Esophagus muscularis mucosa (tissue), 3 donors: ENCODE data around the gene LCE7A.

Experiments used
- CTCF ChIP-seq, 3 experiments: fragments of 200-600 bp in 2 of 3; fragments of 450-650 bp in 1 of 3; sonication (generic) in 2 of 3; IDR thresholded peaks; one replicate each; pipeline ENCODE4 v1.5.1; 2017 to 2019; ENCODE audit warnings: antibody characterized with exemption in 3 of 3, mild to moderate bottlenecking in 2 of 3, moderate library complexity in 1 of 3
- POLR2A ChIP-seq: fragments of 450-650 bp; IDR thresholded peaks from one replicate; pipeline ENCODE4 v1.6.1; 2017; ENCODE audit warnings: antibody characterized with exemption, moderate library complexity, mild to moderate bottlenecking, low read depth
- POLR2AphosphoS5 ChIP-seq, 2 donors: sonication (generic); formaldehyde crosslinking; IDR thresholded peaks; one replicate each; pipeline ENCODE4 v1.6.1; 2017; ENCODE audit warnings: antibody characterized with exemption in 2 of 2

- TF ChIP-seq POLR2AphosphoS5 (IDR thresholded peaks at IDR 0.05) (no peak), CTCF (IDR thresholded peaks at IDR 0.05) (no peak), POLR2A (no peak)
These were observed 48.7 kb upstream of the LCE7A start for GRCh38 chr1:152811050-152811449.
